HCT116 (cell line): ENCODE measurements around the gene SH3BGR. TPM values are rescaled to one million over a fixed set of nuclear protein-coding genes. Genes with fewer than 3 reads are reported as not detected.
"Not testable (repeated sequence)": the region's sequence is repeated elsewhere in the genome, so short reads cannot be mapped to it uniquely, and the experiment has no call there.

Experiments
- ATAC-seq: fragments of 200-7000 bp; cut with Tn5 transposase; 2 replicates; pipeline ENCODE4 v1.9.1; 2020; ENCODE audit warnings: mild to moderate bottlenecking, moderate library complexity
- BruUV-seq: library from RNA; stranded (reverse); fragments of 400-500 nt; replicated peaks from 2 replicates; lab custom pipeline; 2021; lab: Mats Ljungman, UMichigan
- CTCF ChIA-PET: fragments of 300-600 bp; sonication (Branson Sonifier 250); formaldehyde crosslinking; loops from one replicate; lab custom pipeline; 2021; ENCODE audit warnings: antibody characterized with exemption; lab: Charles Lee
- POLR2A ChIA-PET: fragments of 300-600, 350-600 bp; sonication (Branson Sonifier 250); formaldehyde crosslinking; loops from one replicate; lab custom pipeline; 2021; ENCODE audit warnings: antibody characterized with exemption; lab: Charles Lee
- RAD21 ChIA-PET, 2 experiments: fragments of 300-600 bp; sonication (Branson Sonifier 250); formaldehyde crosslinking; loops; one replicate each; lab custom pipeline; 2023; ENCODE audit warnings: low total read pairs in 2 of 2; ENCODE audit not compliant: uncharacterized antibody in 2 of 2, unreplicated experiment in 2 of 2, low non-redundant PET in 1 of 2; lab: Charles Lee
- DNase-seq: peaks from one replicate; pipeline ENCODE4 v3.0.0-alpha.2; 2010; ENCODE audit warnings: low read depth, low spot score
- H2AFZ ChIP-seq: fragments of 200-600 bp; shearing (Covaris generic), sonication (generic); 2 replicates; pipeline ENCODE4 v1.6.1; 2017; ENCODE audit warnings: low read depth, mixed run types, mixed read lengths, antibody characterized with exemption, low read length; ENCODE audit not compliant: poor library complexity, severe bottlenecking
- H3K27ac ChIP-seq: 2 replicates; pipeline ENCODE4 v1.5.1; 2012; ENCODE audit warnings: low read depth, low read length
- H3K27me3 ChIP-seq: fragments of 200-600 bp; sonication (generic); 2 replicates; pipeline ENCODE4 v1.6.1; 2016; ENCODE audit warnings: mixed run types, low read length, mixed read lengths; ENCODE audit not compliant: insufficient read depth
- H3K36me3 ChIP-seq, 2 experiments: fragments of 200-500 bp in 1 of 2; fragments of 200-600 bp in 1 of 2; sonication (Bioruptor generic) in 1 of 2; sonication (generic) in 1 of 2; 2 replicates each; pipeline versions ENCODE4 v1.5.1 to v1.6.1; 2014 to 2016; ENCODE audit warnings: low read length in 2 of 2, inconsistent platforms in 1 of 2, mixed read lengths in 1 of 2, mixed run types in 1 of 2; ENCODE audit not compliant: insufficient read depth in 2 of 2, control insufficient read depth in 1 of 2
- H3K4me1 ChIP-seq, 2 experiments: fragments of 200-600 bp in 1 of 2; sonication (generic) in 1 of 2; 2 replicates each; pipeline versions ENCODE4 v1.5.1 to v1.6.1; 2012 to 2017; ENCODE audit warnings: low read length in 2 of 2, inconsistent platforms in 1 of 2, mild to moderate bottlenecking in 1 of 2, mixed read lengths in 1 of 2, mixed run types in 1 of 2, moderate library complexity in 1 of 2; ENCODE audit not compliant: insufficient read depth in 2 of 2, control insufficient read depth in 1 of 2
- H3K4me2 ChIP-seq: fragments of 200-600 bp; sonication (generic); 2 replicates; pipeline ENCODE4 v1.6.1; 2017; ENCODE audit warnings: mixed run types, low read length, mixed read lengths
- H3K4me3 ChIP-seq, 2 experiments: fragments of 200-600 bp in 1 of 2; sonication (generic) in 1 of 2; replicated peaks in 1 of 2; 2 replicates each; pipeline ENCODE4 v1.5.1; 2011 to 2016; ENCODE audit warnings: low read length in 2 of 2, control low read depth in 1 of 2, low read depth in 1 of 2, mild to moderate bottlenecking in 1 of 2, mixed read lengths in 1 of 2, mixed run types in 1 of 2
- H3K79me2 ChIP-seq: fragments of 200-600 bp; sonication (generic); 2 replicates; pipeline ENCODE4 v1.6.1; 2017; ENCODE audit warnings: mild to moderate bottlenecking, mixed run types, low read length, moderate library complexity, mixed read lengths; ENCODE audit not compliant: insufficient read depth
- H3K9ac ChIP-seq: fragments of 200-600 bp; sonication (generic); 2 replicates; pipeline ENCODE4 v1.6.1; 2016; ENCODE audit warnings: low read length, mixed read lengths
- H3K9me2 ChIP-seq: fragments of 200-600 bp; sonication (generic), shearing (Covaris generic); 2 replicates; pipeline ENCODE4 v1.6.1; 2017; ENCODE audit warnings: mixed run types, mild to moderate bottlenecking, moderate library complexity; ENCODE audit not compliant: insufficient read depth
- H3K9me3 ChIP-seq, 2 experiments: fragments of 200-500 bp in 1 of 2; fragments of 200-600 bp in 1 of 2; sonication (Bioruptor generic) in 1 of 2; sonication (generic) in 1 of 2; 2 replicates each; pipeline ENCODE4 v1.6.1; 2014 to 2017; ENCODE audit warnings: low read length in 2 of 2, mixed read lengths in 2 of 2, inconsistent platforms in 1 of 2, low read depth in 1 of 2, mild to moderate bottlenecking in 1 of 2, mixed run types in 1 of 2, moderate library complexity in 1 of 2; ENCODE audit not compliant: control insufficient read depth in 1 of 2, insufficient read depth in 1 of 2
- H4K20me1 ChIP-seq: fragments of 200-600 bp; sonication (generic), shearing (Covaris generic); 2 replicates; pipeline ENCODE4 v1.6.1; 2017; ENCODE audit warnings: mixed run types, mild to moderate bottlenecking, moderate library complexity; ENCODE audit not compliant: insufficient read depth
- CBX3 ChIP-seq: IDR thresholded peaks from 2 replicates; pipeline ENCODE4 v1.6.1; 2012; ENCODE audit warnings: low read depth
- CEBPB ChIP-seq: IDR thresholded peaks from 2 replicates; pipeline ENCODE4 v1.6.1; 2012; ENCODE audit warnings: low read depth
- EGR1 ChIP-seq: IDR thresholded peaks from 2 replicates; pipeline ENCODE4 v1.6.1; 2012; ENCODE audit warnings: low read depth
- EZH2phosphoT487 ChIP-seq: fragments of 200-600 bp; IDR thresholded peaks from 2 replicates; pipeline ENCODE4 v1.6.1; 2018; ENCODE audit warnings: antibody characterized with exemption, borderline replicate concordance
- FOSL1 ChIP-seq: IDR thresholded peaks from 2 replicates; pipeline ENCODE4 v1.6.1; 2012; ENCODE audit warnings: low read depth
- JUND ChIP-seq: IDR thresholded peaks from 2 replicates; pipeline ENCODE4 v1.6.1; 2012
- POLR2AphosphoS5 ChIP-seq: IDR thresholded peaks from 2 replicates; pipeline ENCODE4 v1.6.1; 2011; ENCODE audit warnings: mild to moderate bottlenecking, low read depth, low read length, moderate library complexity
- RAD21 ChIP-seq: IDR thresholded peaks from 2 replicates; pipeline ENCODE4 v1.6.1; 2012; ENCODE audit warnings: low read depth, mild to moderate bottlenecking
- REST ChIP-seq: IDR thresholded peaks from 2 replicates; pipeline ENCODE4 v1.6.1; 2012; ENCODE audit warnings: low read depth
- SIN3A ChIP-seq: IDR thresholded peaks from 2 replicates; pipeline ENCODE4 v1.6.1; 2012; ENCODE audit warnings: low read depth
- SRF ChIP-seq: IDR thresholded peaks from 2 replicates; pipeline ENCODE4 v1.6.1; 2012; ENCODE audit warnings: low read depth
- TCF7L2 ChIP-seq: IDR thresholded peaks from 2 replicates; pipeline ENCODE4 v1.7.0; 2011; ENCODE audit warnings: borderline replicate concordance, inconsistent platforms; ENCODE audit not compliant: insufficient read depth, insufficient read length; ENCODE audit errors: extremely low read depth
- YY1 ChIP-seq: IDR thresholded peaks from 2 replicates; pipeline ENCODE4 v1.6.1; 2011; ENCODE audit warnings: low read length, low read depth, moderate library complexity, mild to moderate bottlenecking; ENCODE audit not compliant: insufficient replicate concordance; ENCODE audit errors: extremely low read depth
- ZBTB33 ChIP-seq: IDR thresholded peaks from 2 replicates; pipeline ENCODE4 v1.6.1; 2011; ENCODE audit warnings: mild to moderate bottlenecking, low read length, moderate library complexity; ENCODE audit not compliant: insufficient replicate concordance; ENCODE audit errors: extremely low read depth
- ZFX ChIP-seq: fragments of 450-650 bp; IDR thresholded peaks from 2 replicates; pipeline ENCODE4 v1.6.1; 2017
- ZNF274 ChIP-seq: fragments of 200-500 bp; sonication (Bioruptor generic); IDR thresholded peaks from 2 replicates; pipeline ENCODE4 v1.6.1; 2014; ENCODE audit warnings: mild to moderate bottlenecking, low read depth, low read length, inconsistent platforms
- intact Hi-C: fragments of 100-400 bp; cut with micrococcal nuclease; formaldehyde crosslinking; loops from 2 replicates; pipeline ENCODE4 v1.10.0; 2022
- total RNA-seq: library from RNA; stranded (reverse); gene quantifications from one replicate; pipeline ENCODE4 v1.2.1, GENCODE V29; 2021; ENCODE audit not compliant: unreplicated experiment
- TF ChIP-seq, protein P1 (sequence below): IDR thresholded peaks from 2 replicates; pipeline ENCODE4 v1.6.1; 2012

Gene SH3BGR
- total RNA-seq, 1 experiment from 2014 or later = 4.8 TPM

DNA sequence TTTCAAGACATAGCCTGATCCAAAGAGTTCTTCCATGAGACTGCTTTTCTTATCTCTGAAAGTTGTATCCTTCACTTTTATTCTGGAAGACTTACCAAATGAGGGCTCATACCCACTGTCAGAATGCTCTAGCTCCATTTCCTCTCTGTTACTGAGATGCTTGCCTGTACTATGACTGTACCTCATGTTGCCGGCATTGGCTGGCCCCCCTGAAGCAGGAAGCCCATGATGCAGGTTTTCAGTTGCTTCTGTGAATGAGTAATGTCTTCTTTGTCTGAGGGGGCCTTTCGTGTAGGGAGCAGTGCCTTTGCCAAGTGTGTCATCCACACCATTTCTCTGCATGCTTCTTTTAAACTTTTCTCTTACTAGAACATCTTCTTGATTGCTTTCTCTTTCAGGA is 45.7 kb upstream of the SH3BGR start:
- no peaks in the 10 kb centered on the region for H4K20me1 ChIP-seq
- H3K9me3 ChIP-seq = peaks cover 0 to 9% of the 10 kb centered on the region in 2 experiments; a peak in 2 of 4 replicates
- ChIA-PET RAD21 (interaction anchor here in 1 of 2 experiments (0.5 kb wide), 1 partner anchor 17 kb away, joined by 3 read pairs; no protein-coding TSS in a partner anchor), POLR2A (no interaction called here), CTCF (no interaction called here)
- ATAC-seq (no peak), DNase-seq (no peak)
- no peak overlapping the region for H2AFZ ChIP-seq
- intact Hi-C loops = no loop called here
- no peaks in the 10 kb centered on the region for H3K79me2 ChIP-seq
- H3K27me3 ChIP-seq = no peaks in the 10 kb centered on the region
- TF ChIP-seq POLR2AphosphoS5 (no peak), SRF (no peak), TCF7L2 (no peak), YY1 (no peak), ZNF274 (no peak), ZBTB33 (no peak), RAD21 (no peak), JUND (no peak), REST (no peak), CBX3 (no peak), ZFX (no peak), EGR1 (no peak), FOSL1 (no peak), CEBPB (no peak), SIN3A (no peak), EZH2phosphoT487 (no peak)
- TF ChIP-seq, protein P1, sequence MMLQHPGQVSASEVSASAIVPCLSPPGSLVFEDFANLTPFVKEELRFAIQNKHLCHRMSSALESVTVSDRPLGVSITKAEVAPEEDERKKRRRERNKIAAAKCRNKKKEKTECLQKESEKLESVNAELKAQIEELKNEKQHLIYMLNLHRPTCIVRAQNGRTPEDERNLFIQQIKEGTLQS = no peak
- peaks cover 4 to 8% of the 10 kb centered on the region in 2 experiments; a peak in 1 of 4 replicates for H3K36me3 ChIP-seq
- no peak overlapping the region for H3K4me2 ChIP-seq
- no peak overlapping the region for H3K9ac ChIP-seq
- no peaks in the 10 kb centered on the region for H3K4me1 ChIP-seq
- no peaks in the 10 kb centered on the region for H3K9me2 ChIP-seq
- H3K27ac ChIP-seq = no peak overlapping the region
- BruUV-seq = no TSS peak
- H3K4me3 ChIP-seq = no peak overlapping the region

- H3K9me2 ChIP-seq, POLR2A ChIA-PET, DNase-seq, intact Hi-C loops, RAD21 ChIA-PET, BruUV-seq, H3K9ac ChIP-seq, H4K20me1 ChIP-seq, H3K27ac ChIP-seq, H3K9me3 ChIP-seq, H2AFZ ChIP-seq, H3K4me1 ChIP-seq, H3K79me2 ChIP-seq, H3K4me3 ChIP-seq, H3K36me3 ChIP-seq, H3K4me2 ChIP-seq, H3K27me3 ChIP-seq, ATAC-seq, CTCF ChIA-PET: not testable (repeated sequence)
Observed at GRCh38 chr21:39419204-39419603, 32.6 kb upstream of the SH3BGR start.
